H9 (cell line): ENCODE measurements around the gene TSR1. TPM values are rescaled to one million over a fixed set of nuclear protein-coding genes. Genes with fewer than 3 reads are reported as not detected.

ENCODE experiments used
- DNase-seq: peaks from one replicate; pipeline ENCODE4 v3.0.0-alpha.2; 2017
- H2AFZ ChIP-seq: one replicate; pipeline ENCODE4 v1.6.1; 2013; ENCODE audit warnings: mild to moderate bottlenecking, low read length, control low read depth, moderate library complexity
- H2AK5ac ChIP-seq: 2 replicates; pipeline ENCODE4 v1.6.1; 2013; ENCODE audit warnings: low read length, control low read depth, mixed read lengths; ENCODE audit not compliant: insufficient read length
- H2BK120ac ChIP-seq: one replicate; pipeline ENCODE4 v1.6.1; 2013; ENCODE audit warnings: low read depth, mild to moderate bottlenecking, low read length, control low read depth, inconsistent platforms; ENCODE audit not compliant: poor library complexity, severe bottlenecking
- H2BK12ac ChIP-seq: 2 replicates; pipeline ENCODE4 v1.6.1; 2013; ENCODE audit warnings: low read length, control low read depth, mixed read lengths, low read depth; ENCODE audit not compliant: insufficient read length
- H2BK15ac ChIP-seq: 2 replicates; pipeline ENCODE4 v1.6.1; 2013; ENCODE audit warnings: low read depth, low read length, control low read depth
- H2BK20ac ChIP-seq: one replicate; pipeline ENCODE4 v1.6.1; 2013; ENCODE audit warnings: low read depth, mild to moderate bottlenecking, low read length, control low read depth, inconsistent platforms; ENCODE audit not compliant: poor library complexity, severe bottlenecking
- H2BK5ac ChIP-seq: 2 replicates; pipeline ENCODE4 v1.6.1; 2013; ENCODE audit warnings: low read length, control low read depth, mixed read lengths; ENCODE audit not compliant: insufficient read length
- H3K14ac ChIP-seq: 2 replicates; pipeline ENCODE4 v1.6.1; 2013; ENCODE audit warnings: low read length, control low read depth; ENCODE audit not compliant: insufficient read depth
- H3K18ac ChIP-seq: 2 replicates; pipeline ENCODE4 v1.6.1; 2013; ENCODE audit warnings: low read depth, mild to moderate bottlenecking, mixed read lengths, low read length, control low read depth; ENCODE audit not compliant: insufficient read length
- H3K23ac ChIP-seq: 2 replicates; pipeline ENCODE4 v1.6.1; 2013; ENCODE audit warnings: low read length, control low read depth, mixed read lengths, low read depth; ENCODE audit not compliant: insufficient read length
- H3K23me2 ChIP-seq: 2 replicates; pipeline ENCODE4 v1.6.1; 2013; ENCODE audit warnings: low read depth, mild to moderate bottlenecking, mixed read lengths, low read length, control low read depth; ENCODE audit not compliant: insufficient read length, poor library complexity, severe bottlenecking
- H3K27ac ChIP-seq: 2 replicates; pipeline ENCODE4 v1.5.1; 2013; ENCODE audit warnings: low read length, control low read depth, mixed read lengths, low read depth; ENCODE audit not compliant: insufficient read length
- H3K27me3 ChIP-seq: 2 replicates; pipeline ENCODE4 v1.6.1; 2013; ENCODE audit warnings: low read length, control low read depth, inconsistent platforms; ENCODE audit not compliant: insufficient read depth
- H3K4ac ChIP-seq: 2 replicates; pipeline ENCODE4 v1.6.1; 2013; ENCODE audit warnings: low read depth, mild to moderate bottlenecking, control low read depth, inconsistent platforms, low read length, moderate library complexity
- H3K4me1 ChIP-seq: 2 replicates; pipeline ENCODE4 v1.6.1; 2013; ENCODE audit warnings: low read length, control low read depth, inconsistent platforms; ENCODE audit not compliant: insufficient read depth
- H3K4me2 ChIP-seq: 2 replicates; pipeline ENCODE4 v1.6.1; 2013; ENCODE audit warnings: low read length, control low read depth, mixed read lengths; ENCODE audit not compliant: insufficient read length, insufficient read depth
- H3K56ac ChIP-seq: 2 replicates; pipeline ENCODE4 v1.6.1; 2013; ENCODE audit warnings: low read depth, mild to moderate bottlenecking, mixed read lengths, low read length, control low read depth; ENCODE audit not compliant: insufficient read length
- H3K79me1 ChIP-seq: 2 replicates; pipeline ENCODE4 v1.6.1; 2013; ENCODE audit warnings: low read depth, mild to moderate bottlenecking, moderate library complexity, low read length, control low read depth, inconsistent platforms; ENCODE audit not compliant: insufficient read depth, poor library complexity, severe bottlenecking
- H3K79me2 ChIP-seq: 2 replicates; pipeline ENCODE4 v1.6.1; 2013; ENCODE audit warnings: low read length, control low read depth, inconsistent platforms; ENCODE audit not compliant: insufficient read depth
- H3K9ac ChIP-seq: 2 replicates; pipeline ENCODE4 v1.6.1; 2013; ENCODE audit warnings: low read length, control low read depth, mixed read lengths; ENCODE audit not compliant: insufficient read length; ENCODE audit errors: extremely low read depth
- H3K9me3 ChIP-seq: one replicate; pipeline ENCODE4 v1.6.1; 2013; ENCODE audit warnings: low read depth, low read length, inconsistent platforms; ENCODE audit not compliant: control insufficient read depth
- H3T11ph ChIP-seq: one replicate; pipeline ENCODE4 v1.6.1; 2013; ENCODE audit warnings: mild to moderate bottlenecking, low read length, control low read depth, inconsistent platforms
- H4K20me1 ChIP-seq: one replicate; pipeline ENCODE4 v1.6.1; 2013; ENCODE audit not compliant: control insufficient read depth, insufficient read length, insufficient read depth
- H4K5ac ChIP-seq: 2 replicates; pipeline ENCODE4 v1.6.1; 2013; ENCODE audit warnings: low read depth, mild to moderate bottlenecking, mixed read lengths, low read length, control low read depth; ENCODE audit not compliant: insufficient read length
- H4K8ac ChIP-seq: replicated peaks from 2 replicates; pipeline ENCODE4 v1.6.1; 2013; ENCODE audit warnings: low read length, control low read depth, mixed read lengths, low read depth; ENCODE audit not compliant: insufficient read length
- H4K91ac ChIP-seq: 2 replicates; pipeline ENCODE4 v1.6.1; 2013; ENCODE audit warnings: low read depth, mild to moderate bottlenecking, moderate library complexity, mixed read lengths, low read length, control low read depth; ENCODE audit not compliant: insufficient read length
- H3K27ac Mint-ChIP-seq, 3 experiments: 2 replicates in 2 of 3; 3 replicates in 1 of 3; pipeline ENCODE4 v1.8.0; 2020 to 2021; ENCODE audit warnings: mixed read lengths in 3 of 3, mild to moderate bottlenecking in 1 of 3, moderate library complexity in 1 of 3
- H3K27me3 Mint-ChIP-seq: 2 replicates; pipeline ENCODE4 v1.8.0; 2021; ENCODE audit warnings: low read depth, mild to moderate bottlenecking, moderate library complexity, mixed read lengths
- H3K36me3 Mint-ChIP-seq, 3 experiments: 2 replicates in 2 of 3; 3 replicates in 1 of 3; pipeline ENCODE4 v1.8.0; 2020 to 2021; ENCODE audit warnings: low read depth in 3 of 3, mixed read lengths in 3 of 3; ENCODE audit not compliant: insufficient read depth in 1 of 3
- H3K4me1 Mint-ChIP-seq, 2 experiments: 2 replicates each; pipeline ENCODE4 v1.8.0; 2020; ENCODE audit warnings: mixed read lengths in 2 of 2
- H3K4me3 Mint-ChIP-seq, 2 experiments: 2 replicates in 1 of 2; 3 replicates in 1 of 2; pipeline ENCODE4 v1.8.0; 2020 to 2021; ENCODE audit warnings: mild to moderate bottlenecking in 2 of 2, mixed read lengths in 2 of 2, moderate library complexity in 1 of 2
- H3K9me3 Mint-ChIP-seq, 2 experiments: 2 replicates in 1 of 2; 3 replicates in 1 of 2; pipeline ENCODE4 v1.8.0; 2020; ENCODE audit warnings: mild to moderate bottlenecking in 2 of 2, mixed read lengths in 2 of 2, moderate library complexity in 1 of 2
- total RNA-seq: library from RNA; stranded (reverse); gene quantifications from 2 replicates; pipeline ENCODE4 v1.2.1, GENCODE V29; 2021
- TF ChIP-seq, protein P1 (sequence below): fragments of 200-600 bp; sonication (generic); conservative IDR thresholded peaks from 3 replicates; pipeline ENCODE4 v1.8.0; 2021; ENCODE audit warnings: antibody characterized with exemption, mild to moderate bottlenecking

Gene TSR1
- total RNA-seq, 1 experiment from 2014 or later = 81.1 TPM

DNA sequence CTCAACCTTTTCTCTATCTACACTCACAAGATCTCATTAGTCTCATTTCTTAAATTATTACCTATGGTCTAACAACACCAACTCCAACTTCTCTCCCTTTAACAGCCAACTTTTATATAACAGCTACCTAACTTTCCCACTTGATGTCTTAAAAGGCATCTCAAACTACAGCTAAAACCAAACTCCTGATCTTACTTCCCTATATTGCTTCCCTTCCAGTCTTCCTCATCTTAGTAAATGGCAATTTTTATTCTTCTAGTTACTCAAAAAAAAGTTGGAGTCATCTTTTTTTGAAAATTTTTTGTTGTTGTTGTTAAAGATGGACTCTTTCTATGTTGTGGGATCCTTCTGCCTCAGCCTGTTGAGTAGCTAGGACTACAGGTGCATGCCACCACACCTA is 17.2 kb downstream of the TSR1 start:
- H2BK12ac ChIP-seq = no peak overlapping the region
- H3K4me1 ChIP-seq = no peaks in the 10 kb centered on the region
- no peaks in the 10 kb centered on the region for H3K9me3 Mint-ChIP-seq
- H4K8ac ChIP-seq = no peak overlapping the region
- TF ChIP-seq, protein P1, sequence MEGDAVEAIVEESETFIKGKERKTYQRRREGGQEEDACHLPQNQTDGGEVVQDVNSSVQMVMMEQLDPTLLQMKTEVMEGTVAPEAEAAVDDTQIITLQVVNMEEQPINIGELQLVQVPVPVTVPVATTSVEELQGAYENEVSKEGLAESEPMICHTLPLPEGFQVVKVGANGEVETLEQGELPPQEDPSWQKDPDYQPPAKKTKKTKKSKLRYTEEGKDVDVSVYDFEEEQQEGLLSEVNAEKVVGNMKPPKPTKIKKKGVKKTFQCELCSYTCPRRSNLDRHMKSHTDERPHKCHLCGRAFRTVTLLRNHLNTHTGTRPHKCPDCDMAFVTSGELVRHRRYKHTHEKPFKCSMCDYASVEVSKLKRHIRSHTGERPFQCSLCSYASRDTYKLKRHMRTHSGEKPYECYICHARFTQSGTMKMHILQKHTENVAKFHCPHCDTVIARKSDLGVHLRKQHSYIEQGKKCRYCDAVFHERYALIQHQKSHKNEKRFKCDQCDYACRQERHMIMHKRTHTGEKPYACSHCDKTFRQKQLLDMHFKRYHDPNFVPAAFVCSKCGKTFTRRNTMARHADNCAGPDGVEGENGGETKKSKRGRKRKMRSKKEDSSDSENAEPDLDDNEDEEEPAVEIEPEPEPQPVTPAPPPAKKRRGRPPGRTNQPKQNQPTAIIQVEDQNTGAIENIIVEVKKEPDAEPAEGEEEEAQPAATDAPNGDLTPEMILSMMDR = no peak
- H4K5ac ChIP-seq = no peak overlapping the region
- no peaks in the 10 kb centered on the region for H3K27me3 Mint-ChIP-seq
- H3K4me3 Mint-ChIP-seq = no peak overlapping the region
- H3K79me1 ChIP-seq = no peaks in the 10 kb centered on the region
- no peak overlapping the region for H3K14ac ChIP-seq
- no peaks in the 10 kb centered on the region for H3K79me2 ChIP-seq
- no peak overlapping the region for H3K56ac ChIP-seq
- no peak overlapping the region for H2BK5ac ChIP-seq
- H2BK15ac ChIP-seq = no peak overlapping the region
- H3K4ac ChIP-seq = no peak overlapping the region
- H3T11ph ChIP-seq = no peak overlapping the region
- no peak overlapping the region for H3K27ac Mint-ChIP-seq
- H3K36me3 Mint-ChIP-seq = peaks cover 21 to 27% (median 23%) of the 10 kb centered on the region in 3 experiments; a peak in 6 of 7 replicates
- H3K27ac ChIP-seq = no peak overlapping the region
- no peak overlapping the region for H3K23ac ChIP-seq
- H4K20me1 ChIP-seq = no peaks in the 10 kb centered on the region
- H3K9me3 ChIP-seq = no peaks in the 10 kb centered on the region
- H4K91ac ChIP-seq = no peak overlapping the region
- no peak overlapping the region for H2AFZ ChIP-seq
- H3K18ac ChIP-seq = no peak overlapping the region
- H3K23me2 ChIP-seq = no peaks in the 10 kb centered on the region
- no peaks in the 10 kb centered on the region for H3K27me3 ChIP-seq
- no peak overlapping the region for H3K9ac ChIP-seq
- H3K4me1 Mint-ChIP-seq = no peaks in the 10 kb centered on the region
- H2BK120ac ChIP-seq = no peak overlapping the region
- DNase-seq = no peak
- no peak overlapping the region for H3K4me2 ChIP-seq
- H2AK5ac ChIP-seq = no peak overlapping the region
- H2BK20ac ChIP-seq = no peak overlapping the region
